ENCODE data around the gene ATF2. TPM values are rescaled to one million over a fixed set of nuclear protein-coding genes. Genes with fewer than 3 reads are reported as not detected.
A peak's percentile ranks its signal among the peaks of the same experiment; 100 is the strongest.

Gene ATF2, protein sequence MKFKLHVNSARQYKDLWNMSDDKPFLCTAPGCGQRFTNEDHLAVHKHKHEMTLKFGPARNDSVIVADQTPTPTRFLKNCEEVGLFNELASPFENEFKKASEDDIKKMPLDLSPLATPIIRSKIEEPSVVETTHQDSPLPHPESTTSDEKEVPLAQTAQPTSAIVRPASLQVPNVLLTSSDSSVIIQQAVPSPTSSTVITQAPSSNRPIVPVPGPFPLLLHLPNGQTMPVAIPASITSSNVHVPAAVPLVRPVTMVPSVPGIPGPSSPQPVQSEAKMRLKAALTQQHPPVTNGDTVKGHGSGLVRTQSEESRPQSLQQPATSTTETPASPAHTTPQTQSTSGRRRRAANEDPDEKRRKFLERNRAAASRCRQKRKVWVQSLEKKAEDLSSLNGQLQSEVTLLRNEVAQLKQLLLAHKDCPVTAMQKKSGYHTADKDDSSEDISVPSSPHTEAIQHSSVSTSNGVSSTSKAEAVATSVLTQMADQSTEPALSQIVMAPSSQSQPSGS
- total RNA-seq (2021) (39.9 to 42.5 TPM (median 42.0 TPM) in 3 replicates), Bru-seq, nascent RNA (percentile 90 among the genes with signal in this experiment)
- long read RNA-seq, experiment 1, full-length matches to known transcripts, result 144 of 195 reads
- long read RNA-seq, experiment 1, partial matches to known transcripts, result 13 of 195 reads
- long read RNA-seq, experiment 1, other reads (novel, unspliced or antisense), result 38 of 195 reads
- long read RNA-seq, experiment 2, full-length matches to known transcripts, result 11 of 36 reads
- long read RNA-seq, experiment 2, partial matches to known transcripts, result 5 of 36 reads
- long read RNA-seq, experiment 2, other reads (novel, unspliced or antisense), result 20 of 36 reads
- long read RNA-seq, experiment 3, full-length matches to known transcripts, result 15 of 25 reads
- long read RNA-seq, experiment 3, partial matches to known transcripts, result 5 of 25 reads
- long read RNA-seq, experiment 3, other reads (novel, unspliced or antisense), result 5 of 25 reads

- peak; percentile 96 for ATAC-seq
- Mint-ChIP-seq H3K4me1 (peaks cover 10% of the 10 kb centered on the region), H3K27me3 (ENCODE audit: low read depth) (no peaks in the 10 kb centered on the region), H3K9me3 (no peaks in the 10 kb centered on the region; the same call in 1 of the 2 replicates), H3K36me3 (peaks cover 3% of the 10 kb centered on the region; the same call in 1 of the 2 replicates), H3K4me3 (peak within 1 kb of the TSS; percentile 100), H3K27ac (peak within 1 kb of the TSS; percentile 100)
- POLR2A ChIA-PET, result interaction anchor here (0.7 to 1.3 kb wide), 6 partner anchors 11 to 831 kb away, joined by 3 to 10 read pairs (median 3); partner anchors contain the start of gene ATP5MC3
- CTCF ChIA-PET, result interaction anchor here (0.6 to 1.4 kb wide), 12 partner anchors 13 to 846 kb away, joined by 3 to 7 read pairs (median 3); partner anchors contain the start of gene ATP5MC3
- DNase-seq (ENCODE audit: low spot score), result peak; percentile 99
- TF ChIP-seq, protein P1, sequence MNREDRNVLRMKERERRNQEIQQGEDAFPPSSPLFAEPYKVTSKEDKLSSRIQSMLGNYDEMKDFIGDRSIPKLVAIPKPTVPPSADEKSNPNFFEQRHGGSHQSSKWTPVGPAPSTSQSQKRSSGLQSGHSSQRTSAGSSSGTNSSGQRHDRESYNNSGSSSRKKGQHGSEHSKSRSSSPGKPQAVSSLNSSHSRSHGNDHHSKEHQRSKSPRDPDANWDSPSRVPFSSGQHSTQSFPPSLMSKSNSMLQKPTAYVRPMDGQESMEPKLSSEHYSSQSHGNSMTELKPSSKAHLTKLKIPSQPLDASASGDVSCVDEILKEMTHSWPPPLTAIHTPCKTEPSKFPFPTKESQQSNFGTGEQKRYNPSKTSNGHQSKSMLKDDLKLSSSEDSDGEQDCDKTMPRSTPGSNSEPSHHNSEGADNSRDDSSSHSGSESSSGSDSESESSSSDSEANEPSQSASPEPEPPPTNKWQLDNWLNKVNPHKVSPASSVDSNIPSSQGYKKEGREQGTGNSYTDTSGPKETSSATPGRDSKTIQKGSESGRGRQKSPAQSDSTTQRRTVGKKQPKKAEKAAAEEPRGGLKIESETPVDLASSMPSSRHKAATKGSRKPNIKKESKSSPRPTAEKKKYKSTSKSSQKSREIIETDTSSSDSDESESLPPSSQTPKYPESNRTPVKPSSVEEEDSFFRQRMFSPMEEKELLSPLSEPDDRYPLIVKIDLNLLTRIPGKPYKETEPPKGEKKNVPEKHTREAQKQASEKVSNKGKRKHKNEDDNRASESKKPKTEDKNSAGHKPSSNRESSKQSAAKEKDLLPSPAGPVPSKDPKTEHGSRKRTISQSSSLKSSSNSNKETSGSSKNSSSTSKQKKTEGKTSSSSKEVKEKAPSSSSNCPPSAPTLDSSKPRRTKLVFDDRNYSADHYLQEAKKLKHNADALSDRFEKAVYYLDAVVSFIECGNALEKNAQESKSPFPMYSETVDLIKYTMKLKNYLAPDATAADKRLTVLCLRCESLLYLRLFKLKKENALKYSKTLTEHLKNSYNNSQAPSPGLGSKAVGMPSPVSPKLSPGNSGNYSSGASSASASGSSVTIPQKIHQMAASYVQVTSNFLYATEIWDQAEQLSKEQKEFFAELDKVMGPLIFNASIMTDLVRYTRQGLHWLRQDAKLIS (CRISPR knock-in tag; IDR thresholded peaks at IDR 0.05; ENCODE audit: borderline replicate concordance), result no peak
- no peak for TF ChIP-seq ATF2 (CRISPR knock-in tag; IDR thresholded peaks at IDR 0.05; ENCODE audit: borderline replicate concordance, low read depth)
- TF ChIP-seq, protein P2, sequence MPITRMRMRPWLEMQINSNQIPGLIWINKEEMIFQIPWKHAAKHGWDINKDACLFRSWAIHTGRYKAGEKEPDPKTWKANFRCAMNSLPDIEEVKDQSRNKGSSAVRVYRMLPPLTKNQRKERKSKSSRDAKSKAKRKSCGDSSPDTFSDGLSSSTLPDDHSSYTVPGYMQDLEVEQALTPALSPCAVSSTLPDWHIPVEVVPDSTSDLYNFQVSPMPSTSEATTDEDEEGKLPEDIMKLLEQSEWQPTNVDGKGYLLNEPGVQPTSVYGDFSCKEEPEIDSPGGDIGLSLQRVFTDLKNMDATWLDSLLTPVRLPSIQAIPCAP (CRISPR knock-in tag; IDR thresholded peaks at IDR 0.05), result 0 out of 2 replicates have a peak, but pooled peaks have one; percentile 36
- peak; percentile 6; the same call in 1 of the 2 replicates for TF ChIP-seq CREB1 (CRISPR knock-in tag; IDR thresholded peaks at IDR 0.05)
- TF ChIP-seq HMGXB4 (CRISPR knock-in tag; IDR thresholded peaks at IDR 0.05), result peak; percentile 72; the same call in 1 of the 2 replicates
- TF ChIP-seq, protein P3, sequence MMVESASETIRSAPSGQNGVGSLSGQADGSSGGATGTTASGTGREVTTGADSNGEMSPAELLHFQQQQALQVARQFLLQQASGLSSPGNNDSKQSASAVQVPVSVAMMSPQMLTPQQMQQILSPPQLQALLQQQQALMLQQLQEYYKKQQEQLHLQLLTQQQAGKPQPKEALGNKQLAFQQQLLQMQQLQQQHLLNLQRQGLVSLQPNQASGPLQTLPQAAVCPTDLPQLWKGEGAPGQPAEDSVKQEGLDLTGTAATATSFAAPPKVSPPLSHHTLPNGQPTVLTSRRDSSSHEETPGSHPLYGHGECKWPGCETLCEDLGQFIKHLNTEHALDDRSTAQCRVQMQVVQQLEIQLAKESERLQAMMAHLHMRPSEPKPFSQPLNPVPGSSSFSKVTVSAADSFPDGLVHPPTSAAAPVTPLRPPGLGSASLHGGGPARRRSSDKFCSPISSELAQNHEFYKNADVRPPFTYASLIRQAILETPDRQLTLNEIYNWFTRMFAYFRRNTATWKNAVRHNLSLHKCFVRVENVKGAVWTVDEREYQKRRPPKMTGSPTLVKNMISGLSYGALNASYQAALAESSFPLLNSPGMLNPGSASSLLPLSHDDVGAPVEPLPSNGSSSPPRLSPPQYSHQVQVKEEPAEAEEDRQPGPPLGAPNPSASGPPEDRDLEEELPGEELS (CRISPR knock-in tag; IDR thresholded peaks at IDR 0.05), result peak; percentile 47; the same call in 1 of the 2 replicates
- TF ChIP-seq, protein P4, sequence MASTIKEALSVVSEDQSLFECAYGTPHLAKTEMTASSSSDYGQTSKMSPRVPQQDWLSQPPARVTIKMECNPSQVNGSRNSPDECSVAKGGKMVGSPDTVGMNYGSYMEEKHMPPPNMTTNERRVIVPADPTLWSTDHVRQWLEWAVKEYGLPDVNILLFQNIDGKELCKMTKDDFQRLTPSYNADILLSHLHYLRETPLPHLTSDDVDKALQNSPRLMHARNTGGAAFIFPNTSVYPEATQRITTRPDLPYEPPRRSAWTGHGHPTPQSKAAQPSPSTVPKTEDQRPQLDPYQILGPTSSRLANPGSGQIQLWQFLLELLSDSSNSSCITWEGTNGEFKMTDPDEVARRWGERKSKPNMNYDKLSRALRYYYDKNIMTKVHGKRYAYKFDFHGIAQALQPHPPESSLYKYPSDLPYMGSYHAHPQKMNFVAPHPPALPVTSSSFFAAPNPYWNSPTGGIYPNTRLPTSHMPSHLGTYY (CRISPR knock-in tag; IDR thresholded peaks at IDR 0.05), result no peak
- TF ChIP-seq, protein P5, sequence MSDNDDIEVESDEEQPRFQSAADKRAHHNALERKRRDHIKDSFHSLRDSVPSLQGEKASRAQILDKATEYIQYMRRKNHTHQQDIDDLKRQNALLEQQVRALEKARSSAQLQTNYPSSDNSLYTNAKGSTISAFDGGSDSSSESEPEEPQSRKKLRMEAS (CRISPR knock-in tag; IDR thresholded peaks at IDR 0.05), result 0 out of 2 replicates have a peak, but pooled peaks have one; percentile 0
- TF ChIP-seq FOXK1 (CRISPR knock-in tag; IDR thresholded peaks at IDR 0.05), result peak; percentile 9
- TF ChIP-seq ATF6 (CRISPR knock-in tag; IDR thresholded peaks at IDR 0.05), result 0 out of 2 replicates have a peak, but pooled peaks have one; percentile 57
- no peak for TF ChIP-seq NR2C2 (CRISPR knock-in tag; IDR thresholded peaks at IDR 0.05)
- TF ChIP-seq, protein P6, sequence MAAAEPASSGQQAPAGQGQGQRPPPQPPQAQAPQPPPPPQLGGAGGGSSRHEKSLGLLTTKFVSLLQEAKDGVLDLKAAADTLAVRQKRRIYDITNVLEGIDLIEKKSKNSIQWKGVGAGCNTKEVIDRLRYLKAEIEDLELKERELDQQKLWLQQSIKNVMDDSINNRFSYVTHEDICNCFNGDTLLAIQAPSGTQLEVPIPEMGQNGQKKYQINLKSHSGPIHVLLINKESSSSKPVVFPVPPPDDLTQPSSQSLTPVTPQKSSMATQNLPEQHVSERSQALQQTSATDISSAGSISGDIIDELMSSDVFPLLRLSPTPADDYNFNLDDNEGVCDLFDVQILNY (CRISPR knock-in tag; IDR thresholded peaks at IDR 0.05), result peak; percentile 85
- TF ChIP-seq, protein P7, sequence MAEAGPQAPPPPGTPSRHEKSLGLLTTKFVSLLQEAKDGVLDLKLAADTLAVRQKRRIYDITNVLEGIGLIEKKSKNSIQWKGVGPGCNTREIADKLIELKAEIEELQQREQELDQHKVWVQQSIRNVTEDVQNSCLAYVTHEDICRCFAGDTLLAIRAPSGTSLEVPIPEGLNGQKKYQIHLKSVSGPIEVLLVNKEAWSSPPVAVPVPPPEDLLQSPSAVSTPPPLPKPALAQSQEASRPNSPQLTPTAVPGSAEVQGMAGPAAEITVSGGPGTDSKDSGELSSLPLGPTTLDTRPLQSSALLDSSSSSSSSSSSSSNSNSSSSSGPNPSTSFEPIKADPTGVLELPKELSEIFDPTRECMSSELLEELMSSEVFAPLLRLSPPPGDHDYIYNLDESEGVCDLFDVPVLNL (CRISPR knock-in tag; IDR thresholded peaks at IDR 0.05; ENCODE audit: borderline replicate concordance, low read depth), result no peak
- peak; percentile 41 for TF ChIP-seq NFYB (CRISPR knock-in tag; conservative IDR thresholded peaks at IDR 0.05; ENCODE audit: low read depth)
Measured at GRCh38 chr2:175167792-175168563, at the start of gene ATF2. ATF2 (minus strand) TSS chr2:175168203; CDS start chr2:175136443, 31,760 bp downstream.

Data from WTC11 (cell line).